Kidney capillary endothelial cell (primary cell): Measurements from ENCODE around the gene TFAP2E.

Source experiments
- DNase-seq: peaks from one replicate; pipeline ENCODE4 v3.0.0-alpha.2; 2018; ENCODE audit warnings: low spot score

TFAP2E gene

GRCh38 chr1:35644204-35644603 is 71.1 kb downstream of the TFAP2E start:
- DNase-seq, result no peak
